HG02884 (cell line): Measurements from ENCODE around the gene WDR43.
"Not testable (repeated sequence)": the region's sequence is repeated elsewhere in the genome, so short reads cannot be mapped to it uniquely, and the experiment has no call there.

Experiments used
- ATAC-seq: cut with Tn5 transposase; IDR thresholded peaks from one replicate; pipeline ENCODE4 v1.9.1; 2021; ENCODE audit warnings: mild to moderate bottlenecking, moderate library complexity; ENCODE audit not compliant: unreplicated experiment

Gene WDR43

GRCh38 chr2:28962505-28962904, 68.0 kb downstream of the WDR43 start:
- ATAC-seq: no peak

- no peak for ATAC-seq
Observed at GRCh38 chr2:28970464-28971160, 76.1 kb downstream of the WDR43 start.

- ATAC-seq: no peak
Observed at GRCh38 chr2:28972778-28973335, 78.4 kb downstream of the WDR43 start.

GRCh38 chr2:28974252-28974651, 79.8 kb downstream of the WDR43 start:
- no peak for ATAC-seq

GRCh38 chr2:28975671-28976070, 81.2 kb downstream of the WDR43 start:
- no peak for ATAC-seq

GRCh38 chr2:28976584-28976983, 82.1 kb downstream of the WDR43 start:
- no peak for ATAC-seq

- no peak for ATAC-seq
Observed at GRCh38 chr2:28977176-28977875, 82.9 kb downstream of the WDR43 start.

GRCh38 chr2:28978001-28978400, 83.5 kb downstream of the WDR43 start:
- ATAC-seq: not testable (repeated sequence)

GRCh38 chr2:28978606-28979005, 84.1 kb downstream of the WDR43 start:
- ATAC-seq: no peak

- ATAC-seq: no peak
Observed at GRCh38 chr2:28979041-28979440, 84.6 kb downstream of the WDR43 start.

- no peak for ATAC-seq
Observed at GRCh38 chr2:28979576-28980366, 85.3 kb downstream of the WDR43 start.

GRCh38 chr2:28980368-28981015, 86.0 kb downstream of the WDR43 start:
- ATAC-seq: no peak

GRCh38 chr2:28981016-28981441, 86.6 kb downstream of the WDR43 start, which contains the start of gene TOGARAM2:
TSS of gene TOGARAM2 (plus strand) at chr2:28981298. CDS start at chr2:28994835, 13,537 bp downstream.
- ATAC-seq: no peak

GRCh38 chr2:28981620-28982376, 87.3 kb downstream of the WDR43 start:
- no peak for ATAC-seq

- no peak for ATAC-seq
Observed at GRCh38 chr2:28982381-28982950, 88.0 kb downstream of the WDR43 start.

- ATAC-seq: no peak
Observed at GRCh38 chr2:28986429-28986828, 92.0 kb downstream of the WDR43 start.

- no peak for ATAC-seq
Observed at GRCh38 chr2:28989973-28990372, 95.5 kb downstream of the WDR43 start.

- ATAC-seq: no peak
Observed at GRCh38 chr2:28990445-28990844, 96.0 kb downstream of the WDR43 start.

- no peak for ATAC-seq
Observed at GRCh38 chr2:28991021-28991420, 96.6 kb downstream of the WDR43 start.

- no peak for ATAC-seq
Observed at GRCh38 chr2:28991460-28991859, 97.0 kb downstream of the WDR43 start.
